AG10803 (cell line): ENCODE data around the gene ATXN7L2.

Source experiments
- DNase-seq: peaks from one replicate; pipeline ENCODE4 v3.0.0; 2010; ENCODE audit warnings: low read depth
- H3K4me3 ChIP-seq: 2 replicates; pipeline ENCODE4 v1.5.1; 2011; ENCODE audit warnings: mild to moderate bottlenecking, low read length, control low read depth
- TF ChIP-seq, protein P1 (sequence below): conservative IDR thresholded peaks from 2 replicates; pipeline ENCODE4 v1.5.1; 2011; ENCODE audit warnings: mild to moderate bottlenecking, low read length, control low read depth, inconsistent platforms

Gene ATXN7L2

GRCh38 chr1:109527098-109527811 is 43.5 kb downstream of the ATXN7L2 start:
- no peak overlapping the region for H3K4me3 ChIP-seq
- no peak for DNase-seq
- TF ChIP-seq, protein P1, sequence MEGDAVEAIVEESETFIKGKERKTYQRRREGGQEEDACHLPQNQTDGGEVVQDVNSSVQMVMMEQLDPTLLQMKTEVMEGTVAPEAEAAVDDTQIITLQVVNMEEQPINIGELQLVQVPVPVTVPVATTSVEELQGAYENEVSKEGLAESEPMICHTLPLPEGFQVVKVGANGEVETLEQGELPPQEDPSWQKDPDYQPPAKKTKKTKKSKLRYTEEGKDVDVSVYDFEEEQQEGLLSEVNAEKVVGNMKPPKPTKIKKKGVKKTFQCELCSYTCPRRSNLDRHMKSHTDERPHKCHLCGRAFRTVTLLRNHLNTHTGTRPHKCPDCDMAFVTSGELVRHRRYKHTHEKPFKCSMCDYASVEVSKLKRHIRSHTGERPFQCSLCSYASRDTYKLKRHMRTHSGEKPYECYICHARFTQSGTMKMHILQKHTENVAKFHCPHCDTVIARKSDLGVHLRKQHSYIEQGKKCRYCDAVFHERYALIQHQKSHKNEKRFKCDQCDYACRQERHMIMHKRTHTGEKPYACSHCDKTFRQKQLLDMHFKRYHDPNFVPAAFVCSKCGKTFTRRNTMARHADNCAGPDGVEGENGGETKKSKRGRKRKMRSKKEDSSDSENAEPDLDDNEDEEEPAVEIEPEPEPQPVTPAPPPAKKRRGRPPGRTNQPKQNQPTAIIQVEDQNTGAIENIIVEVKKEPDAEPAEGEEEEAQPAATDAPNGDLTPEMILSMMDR, result no peak

DNA sequence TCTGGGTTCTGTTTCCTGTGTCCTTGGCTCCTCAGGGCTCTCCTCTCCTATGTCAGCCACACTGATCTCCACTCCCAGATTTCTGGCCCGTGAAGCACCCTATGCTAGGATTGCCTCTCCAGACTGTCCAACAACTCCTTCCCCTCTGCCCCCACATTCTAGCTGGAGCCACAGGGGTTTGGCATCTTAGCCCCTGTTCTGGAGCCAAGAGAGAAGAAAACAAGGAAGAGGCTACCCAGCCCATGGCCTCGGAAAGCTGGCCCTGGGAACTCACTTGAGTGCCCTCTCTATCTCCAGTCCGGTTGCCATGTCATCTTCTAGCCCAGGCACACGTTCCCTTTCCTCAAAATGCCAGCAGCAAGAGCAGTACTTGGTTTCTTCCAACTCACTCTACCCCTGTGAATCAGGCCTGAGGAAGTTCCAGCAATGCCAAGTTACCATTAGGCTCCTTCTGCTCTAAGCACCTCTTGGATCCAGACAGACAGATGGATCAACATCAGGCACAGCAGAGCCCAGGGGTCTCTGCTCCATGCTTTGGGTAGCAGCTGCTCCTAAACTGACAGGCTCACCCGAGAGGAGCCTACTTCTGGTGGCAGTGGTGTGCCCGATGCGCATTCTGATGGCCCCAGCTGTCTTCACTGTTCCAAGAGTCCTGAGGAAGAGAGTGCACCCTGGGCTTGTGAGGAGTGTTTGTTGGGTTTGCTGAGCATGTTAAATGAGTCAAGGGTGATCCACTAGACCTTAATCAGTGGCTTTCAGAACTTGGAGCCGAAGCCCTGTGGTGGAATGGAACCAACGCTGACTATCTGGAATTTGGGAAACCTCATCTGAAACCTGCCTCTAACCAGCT is 44.4 kb downstream of the ATXN7L2 start:
- TF ChIP-seq, protein P1, result no peak

DNA sequence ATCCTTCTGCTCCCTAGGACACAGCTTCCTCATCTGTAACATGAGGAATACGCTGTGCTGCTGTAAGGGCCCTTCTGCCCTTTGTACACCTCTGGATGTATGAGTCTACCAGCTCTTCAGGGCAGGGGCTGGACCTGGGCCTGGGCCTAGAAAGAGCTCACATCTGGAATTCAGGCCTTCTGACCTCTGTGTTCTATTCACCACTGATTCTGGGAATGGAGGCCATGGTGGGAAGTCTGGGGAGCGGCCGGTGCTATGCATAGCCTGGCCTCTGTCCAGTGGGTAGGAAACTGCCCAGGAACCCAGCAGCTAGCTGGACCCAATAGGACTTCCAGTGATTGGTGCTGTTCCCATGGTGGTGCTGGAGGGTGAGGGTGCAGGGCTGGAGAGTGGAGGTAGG is 45.0 kb downstream of the ATXN7L2 start:
- no peak for DNase-seq
- TF ChIP-seq, protein P1, result no peak
- no peak overlapping the region for H3K4me3 ChIP-seq

More for the DNA sequence above, 44.4 kb downstream of the ATXN7L2 start:
- no peak for DNase-seq
- no peak overlapping the region for H3K4me3 ChIP-seq

GRCh38 chr1:109529881-109530456 is 46.3 kb downstream of the ATXN7L2 start:
- H3K4me3 ChIP-seq, result no peak overlapping the region
- no peak for DNase-seq
- TF ChIP-seq, protein P1, result no peak

GRCh38 chr1:109530457-109531087 is 46.9 kb downstream of the ATXN7L2 start:
- TF ChIP-seq, protein P1, result no peak
- H3K4me3 ChIP-seq, result no peak overlapping the region
- no peak for DNase-seq

DNA sequence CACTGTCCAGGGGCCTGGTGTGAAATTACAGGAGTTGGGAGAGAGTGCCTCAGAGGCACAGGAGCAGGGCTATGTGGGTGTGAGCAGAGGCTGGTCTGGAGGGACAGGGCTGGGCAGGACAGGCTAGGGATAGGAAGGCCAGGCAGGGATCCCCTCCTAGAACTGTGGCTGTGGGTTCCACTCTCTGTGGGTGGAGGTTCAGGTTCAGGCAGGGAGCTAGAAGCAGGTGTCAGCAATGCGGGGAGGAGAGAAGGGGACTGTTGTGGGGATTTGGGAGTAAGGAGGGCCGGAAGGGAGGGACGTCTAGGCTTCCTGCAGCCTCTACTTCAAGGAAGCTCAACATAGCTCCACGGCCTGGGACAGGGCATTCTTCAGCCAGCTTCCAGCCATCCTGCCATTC is 47.7 kb downstream of the ATXN7L2 start:
- DNase-seq, result no peak
- no peak overlapping the region for H3K4me3 ChIP-seq
- TF ChIP-seq, protein P1, result no peak
